ENCODE results near the gene AK3. TPM values are rescaled to one million over a fixed set of nuclear protein-coding genes. Genes with fewer than 3 reads are reported as not detected.

The AK3 gene
- total RNA-seq, 1 donor from 2014 or later: 73.6 TPM

DNA sequence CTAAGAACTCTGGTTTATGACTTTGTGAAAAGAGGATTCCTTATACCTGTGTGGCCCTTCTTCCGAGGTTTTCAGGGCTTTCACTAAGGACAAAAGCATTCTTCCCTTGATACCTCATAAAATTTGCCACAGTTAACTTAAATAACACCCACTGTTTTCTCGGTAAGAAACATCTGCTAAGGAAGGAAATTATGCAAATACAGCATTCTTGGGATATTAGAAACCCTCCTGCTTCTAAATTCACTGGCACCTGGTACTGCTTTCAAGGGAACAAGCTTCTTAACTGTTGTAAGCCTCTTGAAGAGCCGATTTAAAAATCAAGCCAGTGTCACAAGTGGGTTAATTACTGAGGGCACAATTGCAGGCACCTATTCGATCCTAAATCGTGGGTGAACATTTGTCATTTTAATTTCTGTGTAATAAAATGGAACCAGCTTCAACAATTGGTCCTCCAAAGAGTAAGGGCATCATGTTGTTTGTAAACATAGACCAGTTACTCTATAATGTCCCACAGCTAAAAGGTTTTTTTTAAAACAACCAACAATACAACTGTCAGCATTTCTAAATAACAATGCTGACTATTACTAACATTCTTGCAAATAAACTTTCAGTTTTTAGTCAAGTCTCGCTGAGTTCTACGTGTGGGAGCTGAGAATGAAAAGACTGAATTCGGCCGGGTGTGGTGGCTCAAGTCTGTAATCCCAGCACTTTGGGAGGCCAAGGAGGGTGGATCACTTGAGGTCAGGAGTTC lies 26.6 kb downstream of the AK3 start:
- DNase-seq (ENCODE audit: low spot score, unreplicated experiment): no peak

DNA sequence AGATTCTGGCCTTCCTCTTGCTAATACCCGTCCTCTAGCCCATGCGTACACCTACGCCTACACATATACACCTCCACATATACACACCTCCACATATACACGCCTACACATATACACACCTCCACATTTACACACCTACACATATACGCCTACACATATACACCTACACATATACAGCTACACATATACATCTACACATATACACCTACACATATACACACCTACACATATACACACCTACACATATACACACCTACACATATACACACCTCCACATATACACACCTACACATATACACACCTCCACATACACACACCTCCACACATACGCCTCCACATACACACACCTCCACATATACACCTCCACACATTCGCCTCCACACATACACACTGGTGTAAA lies 27.2 kb downstream of the AK3 start:
- H3K9me3 Mint-ChIP-seq (ENCODE audit: low read depth): peaks cover 6% of the 10 kb centered on the region
- no peak overlapping the region for H3K4me3 Mint-ChIP-seq (ENCODE audit: low read depth)
- no peak overlapping the region for H3K27ac Mint-ChIP-seq
- TF ChIP-seq, protein P1, sequence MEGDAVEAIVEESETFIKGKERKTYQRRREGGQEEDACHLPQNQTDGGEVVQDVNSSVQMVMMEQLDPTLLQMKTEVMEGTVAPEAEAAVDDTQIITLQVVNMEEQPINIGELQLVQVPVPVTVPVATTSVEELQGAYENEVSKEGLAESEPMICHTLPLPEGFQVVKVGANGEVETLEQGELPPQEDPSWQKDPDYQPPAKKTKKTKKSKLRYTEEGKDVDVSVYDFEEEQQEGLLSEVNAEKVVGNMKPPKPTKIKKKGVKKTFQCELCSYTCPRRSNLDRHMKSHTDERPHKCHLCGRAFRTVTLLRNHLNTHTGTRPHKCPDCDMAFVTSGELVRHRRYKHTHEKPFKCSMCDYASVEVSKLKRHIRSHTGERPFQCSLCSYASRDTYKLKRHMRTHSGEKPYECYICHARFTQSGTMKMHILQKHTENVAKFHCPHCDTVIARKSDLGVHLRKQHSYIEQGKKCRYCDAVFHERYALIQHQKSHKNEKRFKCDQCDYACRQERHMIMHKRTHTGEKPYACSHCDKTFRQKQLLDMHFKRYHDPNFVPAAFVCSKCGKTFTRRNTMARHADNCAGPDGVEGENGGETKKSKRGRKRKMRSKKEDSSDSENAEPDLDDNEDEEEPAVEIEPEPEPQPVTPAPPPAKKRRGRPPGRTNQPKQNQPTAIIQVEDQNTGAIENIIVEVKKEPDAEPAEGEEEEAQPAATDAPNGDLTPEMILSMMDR (IDR thresholded peaks at IDR 0.05; ENCODE audit: unreplicated experiment): no peak
- no peak for DNase-seq (ENCODE audit: low spot score, unreplicated experiment)
- no peaks in the 10 kb centered on the region for H3K27me3 Mint-ChIP-seq
- no peaks in the 10 kb centered on the region for H3K4me1 Mint-ChIP-seq (ENCODE audit: low read depth)
- peaks cover 45% of the 10 kb centered on the region for H3K36me3 Mint-ChIP-seq (ENCODE audit: insufficient read depth)

More for the DNA sequence above, 26.6 kb downstream of the AK3 start:
- no peak overlapping the region for H3K27ac Mint-ChIP-seq
- no peaks in the 10 kb centered on the region for H3K27me3 Mint-ChIP-seq
- no peak overlapping the region for H3K4me3 Mint-ChIP-seq (ENCODE audit: low read depth)
- peaks cover 4% of the 10 kb centered on the region for H3K4me1 Mint-ChIP-seq (ENCODE audit: low read depth)
- H3K36me3 Mint-ChIP-seq (ENCODE audit: insufficient read depth): peaks cover 44% of the 10 kb centered on the region
- TF ChIP-seq, protein P1 (IDR thresholded peaks at IDR 0.05; ENCODE audit: unreplicated experiment): no peak
- peaks cover 6% of the 10 kb centered on the region for H3K9me3 Mint-ChIP-seq (ENCODE audit: low read depth)

DNA sequence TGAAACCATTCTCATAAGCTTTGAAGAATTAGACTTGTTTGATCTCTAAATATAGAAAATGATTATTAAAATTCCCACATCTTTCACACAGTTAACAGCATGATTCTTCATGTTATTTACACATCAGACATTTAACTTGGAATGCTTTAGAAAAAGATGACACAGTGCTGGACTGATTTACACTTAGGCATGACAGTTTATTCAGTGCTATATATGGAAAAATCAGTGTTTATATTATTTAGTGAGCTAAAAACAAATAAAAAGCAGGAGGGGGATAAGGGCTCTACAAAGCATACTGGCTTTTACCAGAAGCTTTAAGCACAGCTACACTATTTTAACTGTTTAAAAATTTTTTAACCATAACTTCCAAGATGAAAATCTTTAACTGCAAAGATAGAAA lies 31.6 kb downstream of the AK3 start:
- H3K36me3 Mint-ChIP-seq (ENCODE audit: insufficient read depth): peaks cover 23% of the 10 kb centered on the region
- TF ChIP-seq, protein P1 (IDR thresholded peaks at IDR 0.05; ENCODE audit: unreplicated experiment): no peak
- H3K4me3 Mint-ChIP-seq (ENCODE audit: low read depth): no peak overlapping the region
- DNase-seq (ENCODE audit: low spot score, unreplicated experiment): no peak
- H3K27ac Mint-ChIP-seq: no peak overlapping the region
- no peaks in the 10 kb centered on the region for H3K27me3 Mint-ChIP-seq
- H3K9me3 Mint-ChIP-seq (ENCODE audit: low read depth): peaks cover 6% of the 10 kb centered on the region
- H3K4me1 Mint-ChIP-seq (ENCODE audit: low read depth): no peaks in the 10 kb centered on the region

DNA sequence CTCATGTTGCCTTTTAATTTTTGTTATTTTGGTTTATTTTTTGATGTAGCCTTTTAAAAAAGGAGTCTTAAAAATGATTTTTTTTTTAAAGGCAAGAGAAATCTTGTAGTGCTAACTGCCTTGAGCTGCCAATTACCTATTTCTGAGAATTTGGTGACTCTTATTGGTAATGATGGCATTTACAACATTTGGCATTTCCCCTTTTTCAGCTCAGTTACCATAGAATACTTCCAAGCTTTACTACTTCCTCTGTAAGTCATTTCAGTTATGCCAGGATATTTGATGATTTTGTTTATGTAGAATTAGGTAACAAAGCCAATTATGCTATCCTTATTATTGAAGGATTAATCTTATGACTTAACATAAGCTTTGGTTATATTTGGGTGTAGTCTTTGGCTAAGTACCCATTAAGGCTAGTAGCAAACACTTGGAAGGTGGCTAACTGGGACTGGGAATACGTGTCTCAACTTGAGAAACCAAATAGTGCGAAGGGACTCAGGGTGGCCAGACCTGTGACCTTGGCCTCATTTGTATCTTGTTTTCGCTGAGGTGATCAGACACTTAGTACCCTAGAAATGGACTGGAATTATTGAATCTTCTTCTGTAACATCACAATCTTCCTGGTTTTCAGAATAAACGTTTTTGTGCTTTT lies 33.9 kb downstream of the AK3 start:
- no peaks in the 10 kb centered on the region for H3K27me3 Mint-ChIP-seq
- peak overlapping the region; percentile 37 for H3K27ac Mint-ChIP-seq
- peaks cover 20% of the 10 kb centered on the region for H3K36me3 Mint-ChIP-seq (ENCODE audit: insufficient read depth)
- H3K9me3 Mint-ChIP-seq (ENCODE audit: low read depth): no peaks in the 10 kb centered on the region
- TF ChIP-seq, protein P1 (IDR thresholded peaks at IDR 0.05; ENCODE audit: unreplicated experiment): no peak
- DNase-seq (ENCODE audit: low spot score, unreplicated experiment): no peak
- no peaks in the 10 kb centered on the region for H3K4me1 Mint-ChIP-seq (ENCODE audit: low read depth)
- H3K4me3 Mint-ChIP-seq (ENCODE audit: low read depth): no peak overlapping the region

DNA sequence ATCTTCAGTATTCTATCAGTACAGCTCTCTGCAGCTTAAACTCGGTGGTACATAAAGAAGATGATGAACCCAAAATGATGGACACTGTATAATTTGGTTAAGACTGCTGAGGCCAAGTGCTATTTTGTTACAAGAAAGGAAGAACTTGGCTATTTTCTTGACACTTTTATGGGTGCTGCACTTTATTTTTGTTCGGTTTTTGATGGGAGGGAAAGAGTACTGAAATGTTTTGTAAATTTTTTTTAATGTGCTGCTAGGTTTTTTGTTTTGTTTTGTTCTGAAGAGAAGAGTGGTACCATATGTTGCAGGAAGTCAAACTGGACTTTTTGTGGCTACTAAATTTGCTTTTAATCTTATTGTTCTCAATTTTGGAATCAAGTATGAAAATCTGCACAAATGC lies 35.0 kb downstream of the AK3 start:
- peaks cover 28% of the 10 kb centered on the region for H3K36me3 Mint-ChIP-seq (ENCODE audit: insufficient read depth)
- H3K9me3 Mint-ChIP-seq (ENCODE audit: low read depth): no peaks in the 10 kb centered on the region
- no peaks in the 10 kb centered on the region for H3K4me1 Mint-ChIP-seq (ENCODE audit: low read depth)
- TF ChIP-seq, protein P1 (IDR thresholded peaks at IDR 0.05; ENCODE audit: unreplicated experiment): no peak
- H3K27ac Mint-ChIP-seq: peak overlapping the region; percentile 9
- no peak overlapping the region for H3K4me3 Mint-ChIP-seq (ENCODE audit: low read depth)
- DNase-seq (ENCODE audit: low spot score, unreplicated experiment): no peak
- H3K27me3 Mint-ChIP-seq: no peaks in the 10 kb centered on the region

All from progenitor cell of endocrine pancreas (in vitro differentiated cells).